BJ (cell line): ENCODE results near the gene E2F1. TPM values are rescaled to one million over a fixed set of nuclear protein-coding genes. Genes with fewer than 3 reads are reported as not detected.

Experiments
- CTCF ChIA-PET: fragments of 350-600 bp; formaldehyde crosslinking; extraction: SDS; loops from one replicate; lab custom pipeline; 2021; ENCODE audit warnings: antibody characterized with exemption, inconsistent platforms; lab: Yijun Ruan, JAX
- POLR2A ChIA-PET: fragments of 300-600 bp; sonication (Branson Sonifier 250); formaldehyde crosslinking; extraction: SDS; loops from one replicate; lab custom pipeline; 2021; ENCODE audit warnings: antibody characterized with exemption; lab: Charles Lee
- DNase-seq: peaks from one replicate; pipeline ENCODE4 v3.0.0-alpha.2; 2011; ENCODE audit warnings: low read depth
- H3K27me3 ChIP-seq: 2 replicates; pipeline ENCODE4 v1.6.0; 2011; ENCODE audit warnings: low read length; ENCODE audit not compliant: control insufficient read depth, insufficient read depth
- H3K36me3 ChIP-seq: 2 replicates; pipeline ENCODE4 v1.5.1; 2011; ENCODE audit warnings: low read length; ENCODE audit not compliant: control insufficient read depth, insufficient read depth
- H3K4me3 ChIP-seq: 2 replicates; pipeline ENCODE4 v1.5.1; 2011; ENCODE audit warnings: low read depth, mild to moderate bottlenecking, control low read depth, low read length
- CTCF ChIP-seq: IDR thresholded peaks from 2 replicates; pipeline ENCODE4 v1.5.1; 2011; ENCODE audit warnings: low read depth, mild to moderate bottlenecking, control low read depth, inconsistent platforms, low read length, moderate library complexity; ENCODE audit not compliant: insufficient read depth
- polyA plus RNA-seq: library from polyadenylated mRNA; depleted of rRNA; stranded (reverse); fragments of >200 nt; gene quantifications from 2 replicates; pipeline ENCODE4 v1.2.3, GENCODE V29; 2011

E2F1 gene
- polyA plus RNA-seq, 1 experiment, result 7.5 TPM

GRCh38 chr20:33659341-33660034 is 26.7 kb downstream of the E2F1 start:
- Histone ChIP-seq H3K36me3 (peaks cover 12% of the 10 kb centered on the region), H3K27me3 (no peaks in the 10 kb centered on the region), H3K4me3 (no peak overlapping the region)
- TF ChIP-seq CTCF, result no peak
- DNase-seq, result no peak
- POLR2A ChIA-PET, result no interaction called here
- CTCF ChIA-PET, result interaction anchor here (1.1 kb wide), 1 partner anchor 7 kb away, joined by 3 read pairs; the partner anchor contains the start of gene ACTL10

GRCh38 chr20:33658929-33659328 is 27.3 kb downstream of the E2F1 start:
- no peak for DNase-seq
- TF ChIP-seq CTCF, result no peak
- Histone ChIP-seq H3K4me3 (no peak overlapping the region), H3K36me3 (peaks cover 12% of the 10 kb centered on the region), H3K27me3 (no peaks in the 10 kb centered on the region)
- ChIA-PET POLR2A (no interaction called here), CTCF (interaction anchor here (1.1 kb wide), 1 partner anchor 8 kb away, joined by 3 read pairs; the partner anchor contains the start of gene ACTL10)

GRCh38 chr20:33658510-33658909 is 27.7 kb downstream of the E2F1 start:
- Histone ChIP-seq H3K36me3 (peaks cover 12% of the 10 kb centered on the region), H3K4me3 (no peak overlapping the region), H3K27me3 (no peaks in the 10 kb centered on the region)
- no peak for DNase-seq
- ChIA-PET CTCF (interaction anchor here (1.1 kb wide), 1 partner anchor 8 kb away, joined by 3 read pairs; the partner anchor contains the start of gene ACTL10), POLR2A (no interaction called here)
- no peak for TF ChIP-seq CTCF

GRCh38 chr20:33657704-33658095 is 28.5 kb downstream of the E2F1 start:
- DNase-seq, result no peak
- CTCF ChIA-PET, result no interaction called here
- POLR2A ChIA-PET, result no interaction called here

More at GRCh38 chr20:33657704-33658095, 28.5 kb downstream of the E2F1 start:
- Histone ChIP-seq H3K27me3 (no peaks in the 10 kb centered on the region), H3K4me3 (no peak overlapping the region), H3K36me3 (peaks cover 12% of the 10 kb centered on the region)
- TF ChIP-seq CTCF, result no peak
